NT2/D1 (cell line): ENCODE results near the gene ATP6AP1.

ENCODE experiments used
- SUZ12 ChIP-seq: IDR thresholded peaks from 2 replicates; pipeline ENCODE4 v1.6.1; 2011; ENCODE audit not compliant: insufficient read length, insufficient read depth; ENCODE audit errors: extremely low read depth
- YY1 ChIP-seq: IDR thresholded peaks from 2 replicates; pipeline ENCODE4 v1.6.1; 2011; ENCODE audit not compliant: insufficient read length, insufficient read depth
- ZNF274 ChIP-seq: IDR thresholded peaks from 2 replicates; pipeline ENCODE4 v1.6.1; 2011; ENCODE audit warnings: mild to moderate bottlenecking, low read depth, low read length

GRCh38 chrX:154484255-154485149 lies 56.0 kb downstream of the ATP6AP1 start:
- no peak for TF ChIP-seq ZNF274
- TF ChIP-seq YY1: no peak
- TF ChIP-seq SUZ12: no peak
